GM10248 (cell line): ENCODE results near the gene MYL7.
"Not testable (repeated sequence)": the region's sequence is repeated elsewhere in the genome, so short reads cannot be mapped to it uniquely, and the experiment has no call there.

ENCODE experiments used
- CTCF ChIA-PET: fragments of 300-600 bp; sonication (Branson Sonifier 250); formaldehyde crosslinking; extraction: SDS; loops from one replicate; lab custom pipeline; 2021; ENCODE audit warnings: antibody characterized with exemption; lab: Yijun Ruan, JAX
- POLR2A ChIA-PET: fragments of 350-650 bp; sonication (Branson Sonifier 250); formaldehyde crosslinking; extraction: SDS; loops from one replicate; lab custom pipeline; 2020; ENCODE audit warnings: antibody characterized with exemption; lab: Yijun Ruan, JAX
- DNase-seq: peaks from one replicate; pipeline ENCODE4 v3.0.0; 2012; ENCODE audit errors: extremely low spot score
- CTCF ChIP-seq: IDR thresholded peaks from 2 replicates; pipeline ENCODE4 v1.5.1; 2012; ENCODE audit warnings: mild to moderate bottlenecking, low read depth; ENCODE audit errors: extremely low read depth, missing control alignments, control extremely low read depth

Gene MYL7

GRCh38 chr7:44172352-44172751, 31.2 kb upstream of the MYL7 start:
- no peak for DNase-seq
- no peak for TF ChIP-seq CTCF
- ChIA-PET POLR2A (no interaction called here), CTCF (interaction anchor here (0.7 to 1.3 kb wide), 2 partner anchors 29 to 68 kb away, joined by 3 read pairs; partner anchors contain the start of gene YKT6)

GRCh38 chr7:44171901-44172300, 30.8 kb upstream of the MYL7 start:
- DNase-seq, POLR2A ChIA-PET: not testable (repeated sequence)
- CTCF ChIA-PET, result interaction anchor here (0.7 to 1.3 kb wide), 2 partner anchors 29 to 69 kb away, joined by 3 read pairs; partner anchors contain the start of gene YKT6

GRCh38 chr7:44167920-44168319, 26.8 kb upstream of the MYL7 start:
- CTCF ChIA-PET, result no interaction called here
- DNase-seq, result no peak
- POLR2A ChIA-PET, result no interaction called here
- TF ChIP-seq CTCF, result no peak

- TF ChIP-seq CTCF, result no peak
- no peak for DNase-seq
- CTCF ChIA-PET, result interaction anchor here (1.4 to 1.9 kb wide), 3 partner anchors 11 to 23 kb away, joined by 3 to 7 read pairs (median 4); no protein-coding TSS in a partner anchor
- POLR2A ChIA-PET, result no interaction called here
Measured at GRCh38 chr7:44163591-44163990, 22.5 kb upstream of the MYL7 start.

GRCh38 chr7:44162785-44163395, 21.8 kb upstream of the MYL7 start:
- no peak for DNase-seq
- POLR2A ChIA-PET, result no interaction called here
- CTCF ChIA-PET, result interaction anchor here (1.4 to 1.9 kb wide), 2 partner anchors 10 to 16 kb away, joined by 4 to 7 read pairs; no protein-coding TSS in a partner anchor
- TF ChIP-seq CTCF, result no peak

- ChIA-PET CTCF (interaction anchor here (1.4 kb wide), 1 partner anchor 9 kb away, joined by 4 read pairs; no protein-coding TSS in a partner anchor), POLR2A (no interaction called here)
- no peak for DNase-seq
- no peak for TF ChIP-seq CTCF
Measured at GRCh38 chr7:44162179-44162578, 21.0 kb upstream of the MYL7 start.

- ChIA-PET POLR2A (no interaction called here), CTCF (no interaction called here)
- no peak for TF ChIP-seq CTCF
- DNase-seq, result no peak
Measured at GRCh38 chr7:44161371-44161770, 20.2 kb upstream of the MYL7 start.
